Nephron (organoid): ENCODE measurements around the gene POP5.

Experiments used
- H3K27ac Mint-ChIP-seq, 3 experiments: 2 replicates each; pipeline ENCODE4 v1.8.0; 2020; ENCODE audit warnings: mixed read lengths in 3 of 3, mild to moderate bottlenecking in 2 of 3, moderate library complexity in 1 of 3
- H3K27me3 Mint-ChIP-seq: 2 replicates; pipeline ENCODE4 v1.8.0; 2021; ENCODE audit warnings: low read depth, mild to moderate bottlenecking, moderate library complexity, mixed read lengths
- H3K36me3 Mint-ChIP-seq: 2 replicates; pipeline ENCODE4 v1.8.0; 2020; ENCODE audit warnings: low read depth, mixed read lengths
- H3K4me1 Mint-ChIP-seq: 2 replicates; pipeline ENCODE4 v1.8.0; 2020; ENCODE audit warnings: mixed read lengths
- H3K4me3 Mint-ChIP-seq, 3 experiments: 2 replicates each; pipeline ENCODE4 v1.8.0; 2020; ENCODE audit warnings: mild to moderate bottlenecking in 3 of 3, mixed read lengths in 3 of 3, moderate library complexity in 2 of 3
- H3K9me3 Mint-ChIP-seq: 2 replicates; pipeline ENCODE4 v1.8.0; 2020; ENCODE audit warnings: mixed read lengths
- CTCF ChIP-seq, 3 experiments: fragments of 200-600 bp; sonication (generic); IDR thresholded peaks; one replicate each; pipeline ENCODE4 v1.5.0; 2021; ENCODE audit warnings: antibody characterized with exemption in 3 of 3; ENCODE audit not compliant: unreplicated experiment in 3 of 3

The POP5 gene

GRCh38 chr12:120571299-120571698 lies 9.9 kb downstream of the POP5 start:
- H3K9me3 Mint-ChIP-seq: no peaks in the 10 kb centered on the region

GRCh38 chr12:120563495-120563894 lies 17.7 kb downstream of the POP5 start:
- Mint-ChIP-seq H3K36me3 (peaks cover 77% of the 10 kb centered on the region), H3K4me3 (no peak overlapping the region), H3K4me1 (no peaks in the 10 kb centered on the region), H3K9me3 (no peaks in the 10 kb centered on the region), H3K27me3 (no peaks in the 10 kb centered on the region), H3K27ac (no peak overlapping the region)
- no peak for TF ChIP-seq CTCF (IDR thresholded peaks at IDR 0.05; ENCODE audit: unreplicated experiment in 3 of 3)

More at GRCh38 chr12:120571299-120571698, 9.9 kb downstream of the POP5 start:
- TF ChIP-seq CTCF (IDR thresholded peaks at IDR 0.05; ENCODE audit: unreplicated experiment in 3 of 3): no peak
- Mint-ChIP-seq H3K36me3 (peaks cover 80% of the 10 kb centered on the region), H3K4me3 (no peak overlapping the region), H3K27me3 (no peaks in the 10 kb centered on the region), H3K4me1 (no peaks in the 10 kb centered on the region), H3K27ac (no peak overlapping the region)

GRCh38 chr12:120562906-120563305 lies 18.3 kb downstream of the POP5 start:
- Mint-ChIP-seq H3K27ac (no peak overlapping the region), H3K36me3 (peaks cover 78% of the 10 kb centered on the region), H3K4me1 (no peaks in the 10 kb centered on the region), H3K9me3 (no peaks in the 10 kb centered on the region), H3K4me3 (no peak overlapping the region), H3K27me3 (no peaks in the 10 kb centered on the region)
- no peak for TF ChIP-seq CTCF (IDR thresholded peaks at IDR 0.05; ENCODE audit: unreplicated experiment in 3 of 3)

- Mint-ChIP-seq H3K4me3 (no peak overlapping the region), H3K27ac (no peak overlapping the region), H3K27me3 (no peaks in the 10 kb centered on the region), H3K4me1 (peaks cover 8% of the 10 kb centered on the region), H3K36me3 (peaks cover 60% of the 10 kb centered on the region), H3K9me3 (no peaks in the 10 kb centered on the region)
- TF ChIP-seq CTCF (IDR thresholded peaks at IDR 0.05; ENCODE audit: unreplicated experiment in 3 of 3): no peak
Measured at GRCh38 chr12:120557589-120557988, 23.6 kb downstream of the POP5 start.

- peaks cover 40% of the 10 kb centered on the region for H3K36me3 Mint-ChIP-seq
- peaks cover 8% of the 10 kb centered on the region for H3K4me1 Mint-ChIP-seq
- H3K27ac Mint-ChIP-seq: peak overlapping the region in 2 of 3 experiments; percentile 57 to 73
- no peaks in the 10 kb centered on the region for H3K9me3 Mint-ChIP-seq
- no peak overlapping the region for H3K4me3 Mint-ChIP-seq
- H3K27me3 Mint-ChIP-seq: no peaks in the 10 kb centered on the region
- TF ChIP-seq CTCF (IDR thresholded peaks at IDR 0.05; ENCODE audit: unreplicated experiment in 3 of 3): no peak
Measured at GRCh38 chr12:120554678-120555077, 26.5 kb downstream of the POP5 start.

GRCh38 chr12:120546050-120546386 lies 35.2 kb downstream of the POP5 start:
- no peaks in the 10 kb centered on the region for H3K9me3 Mint-ChIP-seq
- no peak for TF ChIP-seq CTCF (IDR thresholded peaks at IDR 0.05; ENCODE audit: unreplicated experiment in 3 of 3)
- peaks cover 6% of the 10 kb centered on the region for H3K36me3 Mint-ChIP-seq
- no peaks in the 10 kb centered on the region for H3K27me3 Mint-ChIP-seq
- H3K4me1 Mint-ChIP-seq: no peaks in the 10 kb centered on the region
- no peak overlapping the region for H3K4me3 Mint-ChIP-seq
- no peak overlapping the region for H3K27ac Mint-ChIP-seq
